ENCODE data around the gene NF1.
"Not testable (repeated sequence)": the region's sequence is repeated elsewhere in the genome, so short reads cannot be mapped to it uniquely, and the experiment has no call there.

NF1 gene

DNA sequence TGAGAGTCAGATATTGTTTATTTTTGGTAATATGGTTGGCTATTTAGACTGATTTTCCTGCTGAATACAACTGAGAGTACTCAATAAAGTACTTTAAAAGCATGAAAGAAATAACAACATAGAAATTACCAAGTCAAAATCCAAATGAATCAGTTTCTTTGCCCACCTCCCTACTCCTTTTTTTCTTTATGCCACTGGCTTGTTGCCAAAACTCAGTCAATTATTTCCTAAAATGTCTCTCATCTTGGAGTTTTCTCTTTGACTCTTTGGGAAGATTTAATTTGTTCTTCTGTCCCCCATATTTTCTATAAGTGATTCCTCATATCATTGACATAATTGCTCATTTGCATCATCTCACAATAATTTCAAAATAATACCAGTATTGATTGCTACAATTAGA lies 204.8 kb downstream of the NF1 start:
- DNase-seq, result no peak

DNA sequence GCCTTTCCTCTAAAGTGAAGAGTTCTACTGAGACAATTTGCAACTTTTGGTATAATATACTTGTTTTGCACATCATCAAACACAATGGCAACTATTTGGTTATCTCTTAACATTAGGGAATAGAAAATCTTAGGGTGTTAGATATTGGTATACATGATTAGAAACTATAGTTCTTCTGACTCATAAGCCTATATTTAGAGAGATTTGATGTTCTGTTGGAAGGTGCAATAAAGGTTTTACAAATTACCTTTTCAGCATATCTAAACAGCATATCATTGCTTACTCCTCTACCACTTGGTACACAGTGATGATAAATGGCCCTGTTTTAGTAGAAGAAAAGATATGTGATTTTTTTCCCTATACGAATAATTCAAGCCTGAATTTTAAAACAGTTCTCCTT lies 212.9 kb downstream of the NF1 start:
- no peak for DNase-seq

DNA sequence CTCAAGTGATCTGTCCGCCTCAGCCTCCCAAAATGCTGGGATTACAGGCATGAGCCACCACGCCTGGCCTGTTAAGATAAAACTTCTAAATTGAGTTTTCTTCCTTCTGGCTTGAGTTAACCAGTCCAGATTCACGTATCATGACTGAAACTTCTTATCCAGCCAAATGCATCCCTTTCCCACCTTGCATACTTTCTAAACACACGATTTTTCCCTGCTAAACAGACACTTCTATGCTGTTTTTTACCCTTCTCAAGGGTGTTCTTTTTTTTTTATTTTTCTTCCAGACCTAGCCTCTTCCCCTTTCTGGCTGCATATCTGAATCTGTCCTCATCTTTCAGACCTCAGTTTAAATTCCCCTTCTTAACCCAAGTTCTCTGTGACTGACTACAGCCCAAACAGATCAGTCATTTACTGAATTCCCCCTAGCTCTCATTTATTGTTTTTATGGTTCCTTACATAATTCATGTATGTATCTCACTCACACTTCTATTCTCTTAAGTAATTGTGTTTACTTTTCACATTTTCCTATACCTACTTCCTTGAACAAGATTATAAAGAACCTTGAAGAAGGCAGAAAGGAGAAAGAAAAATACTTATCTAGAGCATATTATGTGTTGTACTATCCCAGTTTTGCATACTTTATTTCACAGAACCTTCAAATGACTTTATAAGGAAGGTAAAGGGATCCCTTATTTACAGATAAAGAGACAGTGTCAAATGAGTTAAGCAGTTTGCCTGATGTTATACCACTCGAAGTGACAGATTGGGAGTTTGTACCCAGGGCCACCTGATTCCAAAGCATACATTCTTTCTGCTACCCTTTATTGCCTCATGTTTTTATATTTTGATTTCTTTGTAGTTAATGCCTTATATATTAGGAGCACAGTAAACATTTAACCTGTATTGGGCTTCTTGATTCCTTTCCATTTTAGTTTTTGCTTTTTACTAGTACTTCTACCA lies 213.9 kb downstream of the NF1 start:
- no peak for DNase-seq

DNA sequence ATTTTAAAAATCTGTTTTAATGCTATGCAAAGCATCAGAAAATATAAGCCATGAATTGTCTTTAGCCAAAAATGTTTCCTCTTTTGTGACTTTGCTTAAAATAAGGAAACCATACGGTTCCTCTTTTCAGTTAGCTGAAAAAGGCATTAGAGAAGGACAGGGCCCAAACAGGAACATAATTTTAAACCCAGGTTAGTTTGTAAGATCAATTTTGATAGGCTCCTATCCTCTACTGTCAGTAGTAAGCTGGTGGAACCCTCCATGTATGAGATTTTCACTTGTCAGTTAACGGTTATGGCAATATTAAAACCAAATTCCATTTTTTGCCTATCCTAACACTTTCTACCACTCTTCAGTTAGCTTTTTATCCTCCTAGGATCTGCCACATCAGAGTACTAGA lies 214.8 kb downstream of the NF1 start:
- DNase-seq, result no peak

DNA sequence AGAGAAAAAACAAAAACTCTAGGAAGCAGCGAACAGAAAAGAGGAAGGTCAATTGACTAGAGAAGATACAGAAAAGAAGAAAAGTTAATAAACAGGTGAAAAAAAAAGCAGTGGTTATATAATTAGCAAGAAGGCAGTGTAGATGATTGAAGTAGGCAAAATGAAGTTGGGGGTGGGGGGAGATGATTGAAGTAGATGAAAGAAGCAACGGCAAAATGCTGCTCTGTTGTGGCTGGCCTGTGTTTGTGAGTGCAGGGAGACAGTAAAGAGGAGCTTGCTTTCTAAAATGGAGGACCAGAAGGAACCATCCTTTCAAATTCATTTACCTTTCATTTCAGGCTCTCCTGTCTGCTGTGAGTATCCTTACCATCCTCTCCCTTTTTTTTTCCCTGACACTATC lies 215.5 kb downstream of the NF1 start:
- no peak for DNase-seq

DNA sequence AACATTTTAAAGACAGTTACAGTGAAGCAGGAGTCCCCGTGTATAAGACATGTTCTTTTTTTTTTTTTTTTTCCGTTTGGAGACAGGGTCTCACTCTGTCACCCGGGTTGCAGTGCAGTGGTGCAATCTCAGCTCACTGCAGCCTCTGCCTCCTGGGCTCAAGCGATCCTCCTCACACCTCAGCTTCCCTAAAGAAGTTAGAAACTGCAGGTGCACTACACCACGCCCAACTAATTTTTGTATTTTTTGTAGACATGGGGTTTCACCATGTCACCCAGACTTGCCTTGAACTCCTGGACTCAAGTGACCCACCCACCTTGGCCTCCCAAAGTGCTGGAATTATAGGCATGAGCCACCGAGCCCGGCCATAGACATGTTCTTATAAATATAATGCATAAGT lies 216.1 kb downstream of the NF1 start:
- DNase-seq, result no peak

DNA sequence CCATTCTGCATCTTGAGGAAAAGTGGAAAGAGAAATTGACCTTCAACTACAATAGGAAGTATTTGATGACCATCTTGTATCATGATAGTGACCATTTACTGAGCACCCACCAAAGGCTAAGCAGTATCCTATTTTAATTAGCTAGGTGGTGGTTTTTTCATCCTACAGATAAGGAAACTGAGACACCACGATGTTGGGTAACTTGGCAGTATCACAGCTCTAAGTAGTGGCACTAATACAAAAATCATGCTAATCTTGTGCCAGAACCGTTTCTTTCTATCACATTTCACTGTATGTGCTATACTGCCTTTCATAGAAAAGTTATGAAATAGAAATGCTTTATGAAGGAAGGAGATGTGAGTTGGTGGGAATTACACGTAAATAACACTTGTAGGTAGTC lies 216.7 kb downstream of the NF1 start:
- no peak for DNase-seq

DNA sequence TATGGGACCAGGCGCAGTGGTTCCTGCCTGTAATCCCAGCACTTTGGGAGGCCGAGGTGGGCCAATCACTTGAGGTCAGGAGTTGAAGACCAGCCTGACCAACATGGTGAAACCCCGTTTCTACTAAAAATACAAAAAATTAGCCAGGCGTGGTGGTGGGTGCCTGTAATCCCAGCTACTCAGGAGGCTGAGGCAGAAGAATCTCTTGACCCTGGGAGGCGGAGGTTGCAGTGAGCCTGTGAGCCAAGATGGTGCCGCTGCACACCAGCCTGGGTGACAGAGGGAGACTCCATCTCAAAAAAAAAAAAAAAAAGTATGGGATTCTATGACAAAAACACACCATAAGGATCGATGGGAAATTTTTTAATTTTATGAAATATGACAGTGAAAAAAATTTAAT lies 217.4 kb downstream of the NF1 start:
- not testable (repeated sequence) for DNase-seq

DNA sequence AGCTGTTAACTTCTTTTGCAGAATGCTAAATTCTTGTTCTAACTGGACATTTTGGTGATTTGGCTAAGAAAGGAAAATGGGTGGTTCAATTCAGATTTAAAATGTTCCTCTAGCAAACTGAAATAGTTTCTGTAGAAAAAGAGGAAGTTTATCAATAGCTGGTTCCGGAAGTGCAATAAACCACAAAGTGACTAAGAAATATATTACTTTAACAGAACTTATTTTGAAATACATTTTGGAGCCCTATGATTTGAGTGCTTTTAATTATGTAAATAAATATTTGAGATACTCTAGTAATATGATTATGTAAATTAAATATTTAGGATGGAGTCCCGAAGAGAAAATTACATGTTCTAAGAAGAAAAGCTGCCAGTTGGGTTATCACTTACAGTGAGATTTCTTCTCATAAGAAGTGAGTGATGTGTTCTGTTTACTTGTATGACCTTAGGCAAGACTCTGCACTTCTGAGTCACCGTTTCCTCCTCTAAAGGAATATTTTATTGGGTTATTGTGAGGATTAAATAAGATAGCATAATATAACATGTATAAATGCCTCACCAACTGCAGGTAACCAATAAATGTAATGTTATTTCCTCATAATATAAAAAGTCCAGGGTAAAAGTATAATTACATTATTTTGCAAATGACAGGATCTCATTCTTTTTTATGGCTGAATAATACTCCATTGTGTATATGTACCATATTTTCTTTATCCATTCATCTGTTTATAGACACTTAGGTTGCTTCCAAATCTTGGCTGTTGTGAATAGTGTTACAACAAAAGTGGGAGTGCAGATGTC lies 219.4 kb downstream of the NF1 start, which contains the start of gene EVI2B:
Gene EVI2B (minus strand): TSS at position 73 of the 800 bp plus-strand sequence. CDS start 8,445 bp downstream, outside the sequence.
- no peak for DNase-seq

DNA sequence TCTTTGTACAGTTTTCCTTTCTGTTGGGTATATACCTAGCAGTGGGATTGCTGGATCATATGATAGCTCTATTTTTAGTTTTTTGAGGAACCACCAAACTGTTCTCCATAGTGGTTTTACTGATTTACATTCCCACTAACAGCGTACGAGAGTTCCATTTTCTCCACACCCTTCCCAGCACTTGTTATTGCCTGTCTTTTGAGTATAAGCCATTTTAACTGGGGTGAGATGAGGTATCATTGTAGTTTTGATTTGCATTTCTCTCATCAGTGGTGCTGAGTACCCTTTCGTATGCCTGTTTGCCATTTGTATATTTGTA lies 220.0 kb downstream of the NF1 start:
- DNase-seq, result no peak

DNA sequence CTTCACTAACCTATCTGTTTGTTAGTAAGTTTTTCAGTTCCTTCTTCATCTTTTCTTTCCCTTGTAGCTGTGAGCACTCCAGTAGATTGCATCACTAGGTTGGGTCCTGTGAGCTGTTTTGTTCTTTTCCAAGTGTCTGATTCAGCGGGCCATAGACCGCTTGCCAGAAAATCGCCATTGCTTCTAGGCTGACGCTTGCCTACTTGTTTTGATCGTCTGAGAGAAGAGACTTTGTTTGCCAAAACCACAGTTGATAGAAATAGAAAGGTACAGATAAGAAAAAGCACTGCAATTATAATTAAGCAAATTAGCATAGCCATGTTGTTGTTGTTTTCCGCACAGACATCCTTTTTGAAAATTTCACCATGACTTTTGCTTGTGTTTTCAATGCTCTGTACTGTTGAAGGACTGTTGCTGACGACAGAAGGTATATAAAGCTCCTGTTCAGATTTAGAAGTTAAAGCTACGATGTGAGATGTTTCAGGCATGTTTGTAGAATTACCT lies 223.6 kb downstream of the NF1 start:
- no peak for DNase-seq

DNA sequence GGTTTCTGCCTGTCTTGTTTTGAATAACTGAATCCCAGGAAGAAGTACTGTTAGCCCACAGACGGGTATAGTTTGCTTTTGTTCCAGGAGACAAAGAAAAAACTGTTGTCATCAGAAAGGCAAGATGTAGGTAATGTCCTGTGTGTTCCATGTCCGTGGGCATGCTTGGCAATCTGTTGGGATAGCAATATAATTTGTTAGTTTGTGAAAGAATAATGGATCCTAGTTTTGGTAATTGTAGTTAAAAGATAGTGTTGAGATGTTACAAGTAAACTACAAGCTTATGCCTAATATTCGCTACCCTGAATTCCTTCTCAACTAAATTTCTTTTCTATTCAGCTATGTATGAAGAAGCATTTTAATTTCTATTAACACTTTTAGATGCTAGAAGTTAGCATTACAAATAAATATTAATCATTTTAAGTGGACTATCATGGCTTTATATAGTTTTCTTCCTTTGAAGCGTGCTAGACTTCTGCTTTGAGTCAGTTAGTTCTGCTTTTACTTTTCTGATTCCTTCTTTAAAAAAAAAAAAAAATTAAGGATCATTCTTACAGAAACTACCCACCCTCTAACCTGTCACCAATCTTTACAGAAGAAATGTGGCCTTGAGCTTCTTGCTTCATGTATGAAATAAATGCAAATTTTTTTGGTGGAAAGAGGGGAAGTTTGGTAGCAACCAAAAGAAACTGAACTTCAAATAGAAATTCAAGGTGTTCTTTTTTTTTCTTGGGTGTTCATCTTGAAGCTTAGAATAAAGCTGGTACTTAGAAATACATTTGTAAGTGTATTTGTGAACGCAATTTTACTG lies 224.3 kb downstream of the NF1 start:
- DNase-seq, result no peak

DNA sequence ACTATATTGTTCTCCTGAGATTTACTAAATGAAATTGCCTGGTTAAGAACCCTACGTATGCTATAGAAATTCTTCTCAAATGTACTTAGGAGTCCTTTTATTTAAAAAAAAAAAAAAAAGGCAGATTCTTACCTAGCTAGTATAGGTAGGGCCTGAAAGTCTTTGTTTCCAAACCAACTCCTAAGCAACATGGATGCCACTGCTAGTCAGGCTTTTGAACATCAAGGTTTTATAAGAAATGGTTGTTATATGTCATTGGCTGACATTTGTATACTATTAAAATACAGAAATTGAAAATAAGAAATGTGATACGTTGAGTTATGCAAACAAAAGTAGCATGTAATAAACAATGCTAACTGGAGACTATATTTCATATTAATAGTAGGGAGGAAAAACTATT lies 225.5 kb downstream of the NF1 start:
- no peak for DNase-seq

DNA sequence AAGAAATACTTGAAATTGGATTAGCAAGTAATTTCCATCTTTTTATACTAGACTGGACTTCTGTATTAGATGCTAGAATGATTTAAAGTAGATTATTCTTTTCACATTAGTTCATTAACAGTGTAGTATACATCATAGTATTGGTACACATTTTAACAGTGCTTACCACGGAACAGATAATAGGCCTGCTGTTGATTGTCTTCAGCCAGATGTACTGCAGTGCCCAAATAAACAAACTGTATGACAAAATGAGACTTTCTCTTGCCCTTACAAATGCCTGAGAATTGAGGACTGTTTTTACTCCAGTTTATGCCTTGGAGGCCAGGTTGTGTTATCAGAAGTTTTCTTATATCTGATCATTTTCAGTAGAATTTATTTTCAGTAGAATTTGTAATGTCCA lies 226.0 kb downstream of the NF1 start:
- no peak for DNase-seq

DNA sequence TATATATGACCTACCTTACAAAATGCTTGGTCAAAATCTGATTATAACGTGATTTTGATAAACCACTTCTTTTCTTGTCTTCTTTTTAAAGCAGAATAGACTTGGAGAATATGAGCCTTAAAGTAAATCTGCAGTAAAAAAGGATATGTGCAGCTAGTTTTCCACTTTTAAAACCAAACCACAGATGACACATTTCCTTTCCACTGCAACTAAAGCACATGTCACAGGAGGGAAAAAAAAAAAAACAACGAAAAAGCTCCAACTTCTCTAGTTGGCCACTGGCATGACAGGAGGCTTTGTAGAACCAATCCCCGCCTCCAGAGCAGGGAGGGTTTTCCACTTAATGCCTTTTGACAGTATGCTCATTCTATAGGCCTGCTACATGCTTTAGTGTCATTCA lies 226.7 kb downstream of the NF1 start, which contains the start of gene EVI2A:
Gene EVI2A (minus strand): TSS at position 142 of the 400 bp plus-strand sequence. CDS start 2,609 bp downstream, outside the sequence.
- DNase-seq, result no peak

DNA sequence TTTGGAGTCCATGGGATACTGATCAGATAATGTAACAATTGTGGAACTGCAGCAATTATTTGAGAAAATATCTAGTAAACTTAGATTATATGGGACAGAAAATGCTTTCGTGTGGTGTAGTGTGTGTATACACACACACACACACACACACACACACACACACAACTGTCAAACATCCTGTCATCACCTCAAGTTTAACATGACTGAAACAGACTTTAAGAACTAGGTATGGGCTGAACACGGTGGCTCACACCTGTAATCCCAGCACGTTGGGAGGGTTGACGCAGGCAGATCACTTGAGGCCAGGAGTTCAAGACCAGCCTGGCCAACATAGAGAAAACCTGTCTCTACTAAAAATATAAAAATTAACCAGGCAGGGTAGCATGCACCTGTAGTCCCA lies 227.2 kb downstream of the NF1 start:
- DNase-seq, result no peak

DNA sequence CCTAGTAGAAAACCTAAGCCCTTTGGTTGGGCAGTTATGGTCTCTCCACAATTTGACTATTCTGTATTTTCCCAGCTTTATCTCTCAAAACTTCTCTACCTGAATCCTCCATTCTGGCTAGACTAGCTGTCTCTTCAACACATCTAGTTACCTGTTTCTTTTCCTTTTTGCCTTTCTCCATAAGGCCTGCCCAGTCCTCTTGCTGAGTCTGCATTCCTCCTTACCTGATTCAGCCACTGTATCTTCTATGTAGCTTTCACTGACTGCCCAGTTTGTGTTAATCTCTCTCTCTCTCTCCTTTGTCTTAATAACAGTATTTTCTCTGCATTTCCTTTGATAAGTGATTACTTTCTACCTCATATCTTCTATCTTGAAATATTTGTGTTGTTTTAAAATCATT lies 228.8 kb downstream of the NF1 start:
- DNase-seq, result no peak

DNA sequence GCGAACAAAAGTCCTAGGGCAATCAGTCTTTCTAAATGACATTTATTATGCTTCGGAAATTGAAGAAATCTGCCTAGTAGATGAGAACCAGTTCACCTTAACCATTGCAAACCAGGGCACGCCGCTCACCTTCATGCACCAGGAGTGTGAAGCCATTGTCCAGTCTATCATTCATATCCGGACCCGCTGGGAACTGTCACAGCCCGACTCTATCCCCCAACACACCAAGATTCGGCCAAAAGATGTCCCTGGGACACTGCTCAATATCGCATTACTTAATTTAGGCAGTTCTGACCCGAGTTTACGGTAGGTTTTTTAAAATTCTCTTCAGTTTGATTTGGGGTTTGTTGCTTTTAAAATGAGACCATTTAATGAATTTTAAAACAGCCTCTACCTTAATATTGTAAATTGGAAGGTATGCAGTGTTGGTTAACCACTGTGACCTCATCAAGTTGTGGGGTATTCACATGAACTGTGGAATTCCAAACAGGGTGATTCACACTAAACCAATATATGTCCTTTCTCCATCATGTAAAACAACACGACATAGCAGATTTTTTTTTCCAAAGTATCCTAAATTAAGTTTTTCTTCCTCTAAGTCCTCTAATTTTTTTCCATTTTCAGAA lies 232.9 kb downstream of the NF1 start:
- DNase-seq, result no peak

DNA sequence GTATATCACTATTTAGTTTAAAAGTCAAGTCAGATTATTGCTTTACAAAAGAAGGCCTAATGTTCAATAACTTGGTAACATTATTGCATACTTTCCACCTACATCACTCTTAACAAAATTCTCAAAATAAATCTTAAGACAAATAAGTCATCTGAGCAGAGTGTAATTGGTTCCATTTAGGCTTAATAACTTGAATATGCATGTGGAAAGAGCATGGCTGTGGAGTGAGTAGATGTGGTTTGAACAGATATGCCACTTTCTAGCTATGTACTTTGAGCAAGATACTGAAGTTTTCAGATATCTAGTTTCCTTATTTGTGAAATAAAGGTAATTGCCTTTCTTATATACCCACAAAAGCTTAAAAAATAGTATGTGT lies 233.4 kb downstream of the NF1 start:
- no peak for DNase-seq

DNA sequence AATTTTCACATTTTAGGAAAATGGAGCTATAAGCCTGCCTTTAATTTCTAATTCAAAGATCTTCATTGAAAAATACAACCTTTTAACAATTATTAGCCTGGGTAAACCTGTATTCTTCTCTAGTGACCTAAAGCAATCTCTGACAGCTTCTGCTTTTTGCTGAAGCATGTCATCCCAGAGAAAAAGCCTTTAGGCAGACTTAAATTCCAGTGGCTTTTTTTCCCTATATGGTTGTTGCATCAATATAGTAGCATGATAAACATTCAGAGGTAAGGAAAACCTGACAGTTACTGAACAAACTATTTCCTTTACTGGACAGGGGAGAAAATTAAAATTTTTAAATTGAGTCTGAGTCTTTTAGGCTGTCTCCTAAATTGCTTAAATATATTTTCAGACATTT lies 234.4 kb downstream of the NF1 start:
- no peak for DNase-seq

DNA sequence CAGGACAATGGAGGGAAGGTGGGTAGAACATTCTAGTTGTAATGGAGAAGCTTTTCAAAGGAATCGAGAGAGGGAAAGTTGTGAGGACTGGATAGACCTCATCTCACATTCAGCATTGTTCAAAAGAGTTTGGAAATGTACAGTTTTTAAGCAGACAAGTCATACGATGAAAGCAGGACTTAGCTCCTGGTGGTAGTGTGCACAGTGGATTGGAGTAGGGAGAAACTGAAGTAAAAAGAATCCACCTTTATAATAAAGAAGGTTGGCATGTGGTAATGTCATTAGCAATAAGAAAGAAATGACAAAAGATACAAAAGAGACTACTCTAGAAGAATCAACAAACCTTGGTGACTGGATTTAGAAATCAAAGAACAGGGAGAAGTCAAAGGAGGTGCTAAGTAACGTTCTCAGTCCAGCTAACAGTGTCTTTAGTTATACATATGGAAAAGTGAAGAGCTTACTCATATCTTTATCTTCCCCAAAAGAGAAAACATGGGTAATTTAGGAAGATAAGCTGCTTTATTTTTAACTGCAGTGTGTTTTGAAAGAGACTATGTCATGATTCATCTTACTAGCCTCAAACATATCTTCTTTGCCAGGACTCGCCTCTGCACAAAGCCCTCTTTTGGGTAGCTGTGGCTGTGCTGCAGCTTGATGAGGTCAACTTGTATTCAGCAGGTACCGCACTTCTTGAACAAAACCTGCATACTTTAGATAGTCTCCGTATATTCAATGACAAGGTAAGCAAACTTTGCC lies 245.3 kb downstream of the NF1 start:
- no peak for DNase-seq
